H1 (cell line): ENCODE data around the gene HINT3.

ENCODE experiments used
- ATF3 ChIP-seq: IDR thresholded peaks from 2 replicates; pipeline ENCODE4 v1.6.1; 2011; ENCODE audit warnings: low read depth, mild to moderate bottlenecking, low read length; ENCODE audit not compliant: insufficient read depth
- CTCF ChIP-seq, 3 experiments: IDR thresholded peaks; 1 replicate in 2 of 3; 2 replicates in 1 of 3; pipeline versions ENCODE4 v1.5.1 to v1.6.1; 2011; ENCODE audit warnings: low read length in 3 of 3, mild to moderate bottlenecking in 3 of 3, inconsistent platforms in 2 of 3, low read depth in 1 of 3, moderate library complexity in 1 of 3; ENCODE audit not compliant: insufficient read depth in 1 of 3; ENCODE audit errors: control extremely low read depth in 1 of 3
- EP300 ChIP-seq, 2 experiments: IDR thresholded peaks; 1 replicate in 1 of 2; 2 replicates in 1 of 2; pipeline ENCODE4 v1.6.1; 2011 to 2012; ENCODE audit warnings: low read depth in 2 of 2, low read length in 2 of 2, mild to moderate bottlenecking in 2 of 2, borderline replicate concordance in 1 of 2, inconsistent platforms in 1 of 2, moderate library complexity in 1 of 2
- HDAC6 ChIP-seq: IDR thresholded peaks from one replicate; pipeline ENCODE4 v1.7.1; 2012; ENCODE audit warnings: low read depth, mild to moderate bottlenecking, inconsistent platforms, low read length, moderate library complexity
- JUND ChIP-seq: IDR thresholded peaks from 2 replicates; pipeline ENCODE4 v1.6.1; 2011; ENCODE audit warnings: mild to moderate bottlenecking, improper control_type of control experiment, low read length
- MAFK ChIP-seq: IDR thresholded peaks from 2 replicates; pipeline ENCODE4 v1.6.1; 2012; ENCODE audit warnings: low read depth, mild to moderate bottlenecking, improper control_type of control experiment, low read length
- NRF1 ChIP-seq: IDR thresholded peaks from 2 replicates; pipeline ENCODE4 v1.6.1; 2011; ENCODE audit warnings: mild to moderate bottlenecking, low read depth, low read length, improper control_type of control experiment
- RFX5 ChIP-seq: IDR thresholded peaks from 2 replicates; pipeline ENCODE4 v1.6.1; 2011; ENCODE audit warnings: low read depth, low read length, improper control_type of control experiment, borderline replicate concordance
- USF2 ChIP-seq: IDR thresholded peaks from 2 replicates; pipeline ENCODE4 v1.6.1; 2011; ENCODE audit warnings: low read length, improper control_type of control experiment
- YY1 ChIP-seq: IDR thresholded peaks from 2 replicates; pipeline ENCODE4 v1.6.1; 2011; ENCODE audit warnings: low read depth, mild to moderate bottlenecking, low read length
- ZNF274 ChIP-seq: IDR thresholded peaks from 2 replicates; pipeline ENCODE4 v1.7.0; 2012; ENCODE audit warnings: low read length, borderline replicate concordance; ENCODE audit errors: extremely low read depth

- TF ChIP-seq RFX5 (no peak), CTCF (IDR thresholded peaks at IDR 0.05; ENCODE audit: control extremely low read depth in 1 of 3, insufficient read depth in 1 of 3, low read depth in 1 of 3, low read length in 3 of 3) (no peak), EP300 (IDR thresholded peaks at IDR 0.05; ENCODE audit: borderline replicate concordance in 1 of 2, low read depth in 2 of 2, low read length in 2 of 2) (no peak), NRF1 (no peak), YY1 (no peak), USF2 (no peak), ATF3 (no peak), MAFK (no peak), ZNF274 (no peak), JUND (no peak), HDAC6 (no peak)
Observed at GRCh38 chr6:125985522-125985921, 29.0 kb downstream of the HINT3 start.
